ENCODE data around the gene POU3F1.
A peak's percentile ranks its signal among the peaks of the same experiment; 100 is the strongest.
"Not testable (repeated sequence)": the region's sequence is repeated elsewhere in the genome, so short reads cannot be mapped to it uniquely, and the experiment has no call there.

Gene POU3F1

GRCh38 chr1:38045401-38046332 is 926 bp downstream of the POU3F1 start:
- DNase-seq, result peak; percentile 32

GRCh38 chr1:38044221-38045215 is 2.1 kb downstream of the POU3F1 start:
- DNase-seq, result no peak

- no peak for DNase-seq
Observed at GRCh38 chr1:38043036-38043747, 3.4 kb downstream of the POU3F1 start.

GRCh38 chr1:38041936-38042834 is 4.4 kb downstream of the POU3F1 start:
- no peak for DNase-seq

GRCh38 chr1:38039331-38040088 is 7.1 kb downstream of the POU3F1 start:
- no peak for DNase-seq

GRCh38 chr1:38038861-38039260 is 7.7 kb downstream of the POU3F1 start:
- DNase-seq, result no peak

- no peak for DNase-seq
Observed at GRCh38 chr1:38037221-38037939, 9.2 kb downstream of the POU3F1 start.

GRCh38 chr1:38034871-38035270 is 11.7 kb downstream of the POU3F1 start:
- DNase-seq, result no peak

- DNase-seq, result not testable (repeated sequence)
Observed at GRCh38 chr1:38032992-38033391, 13.6 kb downstream of the POU3F1 start.

- DNase-seq, result no peak
Observed at GRCh38 chr1:38031513-38031866, 15.1 kb downstream of the POU3F1 start.

- no peak for DNase-seq
Observed at GRCh38 chr1:38030596-38031512, 15.7 kb downstream of the POU3F1 start.

- DNase-seq, result no peak
Observed at GRCh38 chr1:38029685-38030511, 16.7 kb downstream of the POU3F1 start.

- DNase-seq, result no peak
Observed at GRCh38 chr1:38029081-38029681, 17.4 kb downstream of the POU3F1 start.

- DNase-seq, result peak; percentile 83
Observed at GRCh38 chr1:38028671-38029070, 17.9 kb downstream of the POU3F1 start.

GRCh38 chr1:38028105-38028591 is 18.4 kb downstream of the POU3F1 start:
- DNase-seq, result no peak

- DNase-seq, result peak; percentile 17
Observed at GRCh38 chr1:38027201-38028104, 19.1 kb downstream of the POU3F1 start.
